GM23338 (cell line): ENCODE data around the gene PPWD1. TPM values are rescaled to one million over a fixed set of nuclear protein-coding genes. Genes with fewer than 3 reads are reported as not detected.
"Not testable (repeated sequence)": the region's sequence is repeated elsewhere in the genome, so short reads cannot be mapped to it uniquely, and the experiment has no call there.

Experiments
- ATAC-seq: fragments of 200-7000 bp; cut with Tn5 transposase; 3 replicates; pipeline ENCODE4 v1.9.1; 2020
- DNase-seq: peaks from one replicate; pipeline ENCODE4 v3.0.0-alpha.2; 2015; ENCODE audit warnings: low spot score
- H2AFZ ChIP-seq: fragments of 200-600 bp; sonication (generic); 2 replicates; pipeline ENCODE4 v1.8.0; 2016; ENCODE audit warnings: antibody characterized with exemption, mild to moderate bottlenecking, moderate library complexity
- H3F3A ChIP-seq: fragments of 200-600 bp; sonication (generic); replicated peaks from 2 replicates; pipeline ENCODE4 v1.8.0; 2017; ENCODE audit warnings: antibody characterized with exemption, mixed run types, low read depth
- H3K27ac ChIP-seq: fragments of 200-600 bp; sonication (generic); 2 replicates; pipeline ENCODE4 v1.6.1; 2016; ENCODE audit warnings: low read depth
- H3K27me3 ChIP-seq: fragments of 200-600 bp; sonication (generic); 2 replicates; pipeline ENCODE4 v1.8.0; 2016; ENCODE audit warnings: mild to moderate bottlenecking, mixed run types, moderate library complexity; ENCODE audit not compliant: insufficient read depth
- H3K36me3 ChIP-seq: fragments of 200-600 bp; sonication (generic); 2 replicates; pipeline ENCODE4 v1.8.0; 2016; ENCODE audit warnings: mild to moderate bottlenecking; ENCODE audit not compliant: insufficient read depth
- H3K4me1 ChIP-seq: fragments of 200-600 bp; sonication (generic); 2 replicates; pipeline ENCODE4 v1.8.0; 2016; ENCODE audit warnings: mild to moderate bottlenecking, moderate library complexity; ENCODE audit not compliant: insufficient read depth
- H3K4me2 ChIP-seq: fragments of 200-600 bp; sonication (generic); 2 replicates; pipeline ENCODE4 v1.7.1; 2017; ENCODE audit warnings: mixed run types
- H3K4me3 ChIP-seq: fragments of 200-600 bp; sonication (generic); 2 replicates; pipeline ENCODE4 v1.6.1; 2016; ENCODE audit warnings: mixed run types
- H3K79me2 ChIP-seq: fragments of 200-600 bp; sonication (generic); replicated peaks from 2 replicates; pipeline ENCODE4 v1.8.0; 2017; ENCODE audit warnings: mild to moderate bottlenecking; ENCODE audit not compliant: insufficient read depth
- H3K9me2 ChIP-seq: fragments of 200-600 bp; sonication (generic); 2 replicates; pipeline ENCODE4 v1.8.0; 2017; ENCODE audit not compliant: insufficient read depth
- H4K20me1 ChIP-seq: fragments of 200-600 bp; sonication (generic); replicated peaks from 2 replicates; pipeline ENCODE4 v1.8.0; 2017; ENCODE audit warnings: mild to moderate bottlenecking; ENCODE audit not compliant: insufficient read depth
- H3K27ac Mint-ChIP-seq: 2 replicates; pipeline ENCODE4 v1.8.0; 2020; ENCODE audit warnings: inconsistent platforms, mild to moderate bottlenecking, moderate library complexity, mixed read lengths
- H3K27me3 Mint-ChIP-seq: 3 replicates; pipeline ENCODE4 v1.8.0; 2022; ENCODE audit warnings: low read depth, mild to moderate bottlenecking, moderate library complexity, mixed read lengths, inconsistent platforms; ENCODE audit not compliant: insufficient read depth, poor library complexity
- H3K36me3 Mint-ChIP-seq: 3 replicates; pipeline ENCODE4 v1.8.0; 2021; ENCODE audit warnings: low read depth, mild to moderate bottlenecking, inconsistent platforms, moderate library complexity, mixed read lengths
- H3K4me1 Mint-ChIP-seq: 3 replicates; pipeline ENCODE4 v1.8.0; 2020; ENCODE audit warnings: mild to moderate bottlenecking, inconsistent platforms, mixed read lengths
- H3K4me3 Mint-ChIP-seq: 3 replicates; pipeline ENCODE4 v1.8.0; 2021; ENCODE audit warnings: moderate library complexity, mild to moderate bottlenecking, inconsistent platforms, mixed read lengths
- H3K9me3 Mint-ChIP-seq: 3 replicates; pipeline ENCODE4 v1.8.0; 2020; ENCODE audit warnings: moderate library complexity, mild to moderate bottlenecking, inconsistent platforms, mixed read lengths
- EZH2 ChIP-seq: fragments of 200-600 bp; sonication (generic); IDR thresholded peaks from one replicate; pipeline ENCODE4 v1.8.0; 2017; ENCODE audit warnings: antibody characterized with exemption, mild to moderate bottlenecking, low read depth; ENCODE audit not compliant: unreplicated experiment
- NANOG ChIP-seq: IDR thresholded peaks from 2 replicates; pipeline ENCODE4 v1.6.1; 2016; ENCODE audit warnings: antibody characterized with exemption, borderline replicate concordance
- POLR2AphosphoS5 ChIP-seq: IDR thresholded peaks from 2 replicates; pipeline ENCODE4 v1.6.1; 2016; ENCODE audit warnings: antibody characterized with exemption, low read depth
- polyA plus RNA-seq: library from polyadenylated mRNA; unstranded; fragments of >200 nt; fragmentation: Nextera tagmentation; extraction: Ambion mirVana; gene quantifications from 2 replicates; pipeline ENCODE4 v1.2.1, GENCODE V29; 2016
- total RNA-seq: library from RNA; depleted of rRNA; stranded (reverse); fragments of >200 nt; shearing (Covaris generic); gene quantifications from 2 replicates; pipeline ENCODE4 v1.2.3, GENCODE V29; 2014
- TF ChIP-seq, protein P1 (sequence below), 2 experiments: fragments of 200-600 bp in 1 of 2; sonication (generic) in 1 of 2; conservative IDR thresholded peaks; 2 replicates each; pipeline versions ENCODE4 v1.5.1 to v1.6.1; 2016 to 2017; ENCODE audit warnings: antibody characterized with exemption in 2 of 2, low read depth in 2 of 2, mild to moderate bottlenecking in 2 of 2, moderate library complexity in 1 of 2
- TF ChIP-seq, protein P2 (sequence below): fragments of 250-450 bp; sonication (Bioruptor Pico); IDR thresholded peaks from 2 replicates; pipeline ENCODE4 v1.5.0; 2020; ENCODE audit warnings: mild to moderate bottlenecking, moderate library complexity

Gene PPWD1
- total and polyA plus RNA-seq, 2 experiments from 2014 or later, result 34.8 to 57.1 TPM

DNA sequence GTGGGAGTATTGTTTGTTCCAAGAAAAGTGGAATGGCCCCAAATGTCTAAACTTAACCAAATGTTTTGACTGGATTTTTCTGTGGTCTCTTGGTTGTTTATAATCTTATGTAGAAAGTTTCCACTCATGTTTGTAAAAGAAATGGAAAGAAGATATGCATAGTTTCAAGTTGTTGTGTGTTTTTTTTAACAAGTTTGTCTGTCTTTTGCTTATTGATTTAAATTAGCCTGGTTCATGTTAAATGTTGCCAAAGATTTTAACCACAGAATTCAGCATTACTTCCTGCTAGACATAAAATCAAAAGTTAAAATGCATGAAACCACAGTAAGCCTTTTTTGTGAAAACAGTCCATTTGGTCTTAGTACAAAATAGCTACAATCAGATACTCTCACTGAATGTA is 14.0 kb downstream of the PPWD1 start:
- no peaks in the 10 kb centered on the region for H3K4me1 ChIP-seq
- no peak overlapping the region for H2AFZ ChIP-seq
- no peaks in the 10 kb centered on the region for H4K20me1 ChIP-seq
- H3K36me3 Mint-ChIP-seq, result peaks cover 37% of the 10 kb centered on the region
- no peaks in the 10 kb centered on the region for H3F3A ChIP-seq
- H3K9me2 ChIP-seq, result no peaks in the 10 kb centered on the region
- H3K27ac Mint-ChIP-seq, result no peak overlapping the region
- no peaks in the 10 kb centered on the region for H3K27me3 ChIP-seq
- H3K36me3 ChIP-seq, result peaks cover 5% of the 10 kb centered on the region; the same call in 1 of the 2 replicates
- no peak for ATAC-seq
- no peak for DNase-seq
- H3K4me3 ChIP-seq, result no peak overlapping the region
- H3K27ac ChIP-seq, result no peak overlapping the region
- no peaks in the 10 kb centered on the region for H3K4me1 Mint-ChIP-seq
- H3K27me3 Mint-ChIP-seq, result no peaks in the 10 kb centered on the region
- H3K4me3 Mint-ChIP-seq, result no peak overlapping the region
- no peak overlapping the region for H3K4me2 ChIP-seq
- no peak for TF ChIP-seq POLR2AphosphoS5
- TF ChIP-seq EZH2, result no peak
- TF ChIP-seq NANOG, result no peak
- no peaks in the 10 kb centered on the region for H3K9me3 Mint-ChIP-seq
- H3K79me2 ChIP-seq, result peaks cover 2% of the 10 kb centered on the region

DNA sequence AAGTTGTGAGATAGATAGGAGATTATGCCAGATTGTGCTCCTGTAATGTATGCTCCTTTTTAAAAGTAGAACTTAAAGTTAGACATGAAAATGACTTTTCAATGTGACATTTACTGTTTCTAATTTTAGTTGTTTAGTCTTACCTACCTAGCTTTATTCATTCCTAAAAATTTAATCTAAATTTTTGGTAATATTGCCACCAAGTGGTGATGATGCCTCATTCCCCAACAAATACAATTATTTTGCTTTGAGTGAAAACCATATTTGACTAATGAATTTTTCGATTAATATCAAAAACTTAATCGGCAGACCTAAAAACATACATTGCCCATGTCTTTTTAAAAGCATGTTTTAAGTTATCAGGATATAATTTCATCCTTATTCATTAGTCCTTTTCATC is 25.6 kb downstream of the PPWD1 start:
- H3K36me3 ChIP-seq, result peaks cover 32% of the 10 kb centered on the region
- H2AFZ ChIP-seq, result no peak overlapping the region
- H4K20me1 ChIP-seq, result no peaks in the 10 kb centered on the region; the same call in none of the 2 replicates
- peaks cover 28% of the 10 kb centered on the region for H3K36me3 Mint-ChIP-seq
- no peak overlapping the region for H3K27ac ChIP-seq
- no peaks in the 10 kb centered on the region for H3K4me1 Mint-ChIP-seq
- no peaks in the 10 kb centered on the region for H3K9me2 ChIP-seq
- no peak overlapping the region for H3K27ac Mint-ChIP-seq
- H3K27me3 ChIP-seq, result no peaks in the 10 kb centered on the region
- no peaks in the 10 kb centered on the region for H3F3A ChIP-seq
- H3K4me3 ChIP-seq, result no peak overlapping the region
- H3K27me3 Mint-ChIP-seq, result no peaks in the 10 kb centered on the region
- no peaks in the 10 kb centered on the region for H3K4me1 ChIP-seq
- no peak overlapping the region for H3K4me3 Mint-ChIP-seq
- DNase-seq (no peak), ATAC-seq (no peak)
- TF ChIP-seq, protein P1, sequence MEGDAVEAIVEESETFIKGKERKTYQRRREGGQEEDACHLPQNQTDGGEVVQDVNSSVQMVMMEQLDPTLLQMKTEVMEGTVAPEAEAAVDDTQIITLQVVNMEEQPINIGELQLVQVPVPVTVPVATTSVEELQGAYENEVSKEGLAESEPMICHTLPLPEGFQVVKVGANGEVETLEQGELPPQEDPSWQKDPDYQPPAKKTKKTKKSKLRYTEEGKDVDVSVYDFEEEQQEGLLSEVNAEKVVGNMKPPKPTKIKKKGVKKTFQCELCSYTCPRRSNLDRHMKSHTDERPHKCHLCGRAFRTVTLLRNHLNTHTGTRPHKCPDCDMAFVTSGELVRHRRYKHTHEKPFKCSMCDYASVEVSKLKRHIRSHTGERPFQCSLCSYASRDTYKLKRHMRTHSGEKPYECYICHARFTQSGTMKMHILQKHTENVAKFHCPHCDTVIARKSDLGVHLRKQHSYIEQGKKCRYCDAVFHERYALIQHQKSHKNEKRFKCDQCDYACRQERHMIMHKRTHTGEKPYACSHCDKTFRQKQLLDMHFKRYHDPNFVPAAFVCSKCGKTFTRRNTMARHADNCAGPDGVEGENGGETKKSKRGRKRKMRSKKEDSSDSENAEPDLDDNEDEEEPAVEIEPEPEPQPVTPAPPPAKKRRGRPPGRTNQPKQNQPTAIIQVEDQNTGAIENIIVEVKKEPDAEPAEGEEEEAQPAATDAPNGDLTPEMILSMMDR (conservative IDR thresholded peaks at IDR 0.05; ENCODE audit: low read depth in 2 of 2), result peak in 1 of 2 experiments; percentile 27; a peak in 2 of 4 replicates
- TF ChIP-seq, protein P2, sequence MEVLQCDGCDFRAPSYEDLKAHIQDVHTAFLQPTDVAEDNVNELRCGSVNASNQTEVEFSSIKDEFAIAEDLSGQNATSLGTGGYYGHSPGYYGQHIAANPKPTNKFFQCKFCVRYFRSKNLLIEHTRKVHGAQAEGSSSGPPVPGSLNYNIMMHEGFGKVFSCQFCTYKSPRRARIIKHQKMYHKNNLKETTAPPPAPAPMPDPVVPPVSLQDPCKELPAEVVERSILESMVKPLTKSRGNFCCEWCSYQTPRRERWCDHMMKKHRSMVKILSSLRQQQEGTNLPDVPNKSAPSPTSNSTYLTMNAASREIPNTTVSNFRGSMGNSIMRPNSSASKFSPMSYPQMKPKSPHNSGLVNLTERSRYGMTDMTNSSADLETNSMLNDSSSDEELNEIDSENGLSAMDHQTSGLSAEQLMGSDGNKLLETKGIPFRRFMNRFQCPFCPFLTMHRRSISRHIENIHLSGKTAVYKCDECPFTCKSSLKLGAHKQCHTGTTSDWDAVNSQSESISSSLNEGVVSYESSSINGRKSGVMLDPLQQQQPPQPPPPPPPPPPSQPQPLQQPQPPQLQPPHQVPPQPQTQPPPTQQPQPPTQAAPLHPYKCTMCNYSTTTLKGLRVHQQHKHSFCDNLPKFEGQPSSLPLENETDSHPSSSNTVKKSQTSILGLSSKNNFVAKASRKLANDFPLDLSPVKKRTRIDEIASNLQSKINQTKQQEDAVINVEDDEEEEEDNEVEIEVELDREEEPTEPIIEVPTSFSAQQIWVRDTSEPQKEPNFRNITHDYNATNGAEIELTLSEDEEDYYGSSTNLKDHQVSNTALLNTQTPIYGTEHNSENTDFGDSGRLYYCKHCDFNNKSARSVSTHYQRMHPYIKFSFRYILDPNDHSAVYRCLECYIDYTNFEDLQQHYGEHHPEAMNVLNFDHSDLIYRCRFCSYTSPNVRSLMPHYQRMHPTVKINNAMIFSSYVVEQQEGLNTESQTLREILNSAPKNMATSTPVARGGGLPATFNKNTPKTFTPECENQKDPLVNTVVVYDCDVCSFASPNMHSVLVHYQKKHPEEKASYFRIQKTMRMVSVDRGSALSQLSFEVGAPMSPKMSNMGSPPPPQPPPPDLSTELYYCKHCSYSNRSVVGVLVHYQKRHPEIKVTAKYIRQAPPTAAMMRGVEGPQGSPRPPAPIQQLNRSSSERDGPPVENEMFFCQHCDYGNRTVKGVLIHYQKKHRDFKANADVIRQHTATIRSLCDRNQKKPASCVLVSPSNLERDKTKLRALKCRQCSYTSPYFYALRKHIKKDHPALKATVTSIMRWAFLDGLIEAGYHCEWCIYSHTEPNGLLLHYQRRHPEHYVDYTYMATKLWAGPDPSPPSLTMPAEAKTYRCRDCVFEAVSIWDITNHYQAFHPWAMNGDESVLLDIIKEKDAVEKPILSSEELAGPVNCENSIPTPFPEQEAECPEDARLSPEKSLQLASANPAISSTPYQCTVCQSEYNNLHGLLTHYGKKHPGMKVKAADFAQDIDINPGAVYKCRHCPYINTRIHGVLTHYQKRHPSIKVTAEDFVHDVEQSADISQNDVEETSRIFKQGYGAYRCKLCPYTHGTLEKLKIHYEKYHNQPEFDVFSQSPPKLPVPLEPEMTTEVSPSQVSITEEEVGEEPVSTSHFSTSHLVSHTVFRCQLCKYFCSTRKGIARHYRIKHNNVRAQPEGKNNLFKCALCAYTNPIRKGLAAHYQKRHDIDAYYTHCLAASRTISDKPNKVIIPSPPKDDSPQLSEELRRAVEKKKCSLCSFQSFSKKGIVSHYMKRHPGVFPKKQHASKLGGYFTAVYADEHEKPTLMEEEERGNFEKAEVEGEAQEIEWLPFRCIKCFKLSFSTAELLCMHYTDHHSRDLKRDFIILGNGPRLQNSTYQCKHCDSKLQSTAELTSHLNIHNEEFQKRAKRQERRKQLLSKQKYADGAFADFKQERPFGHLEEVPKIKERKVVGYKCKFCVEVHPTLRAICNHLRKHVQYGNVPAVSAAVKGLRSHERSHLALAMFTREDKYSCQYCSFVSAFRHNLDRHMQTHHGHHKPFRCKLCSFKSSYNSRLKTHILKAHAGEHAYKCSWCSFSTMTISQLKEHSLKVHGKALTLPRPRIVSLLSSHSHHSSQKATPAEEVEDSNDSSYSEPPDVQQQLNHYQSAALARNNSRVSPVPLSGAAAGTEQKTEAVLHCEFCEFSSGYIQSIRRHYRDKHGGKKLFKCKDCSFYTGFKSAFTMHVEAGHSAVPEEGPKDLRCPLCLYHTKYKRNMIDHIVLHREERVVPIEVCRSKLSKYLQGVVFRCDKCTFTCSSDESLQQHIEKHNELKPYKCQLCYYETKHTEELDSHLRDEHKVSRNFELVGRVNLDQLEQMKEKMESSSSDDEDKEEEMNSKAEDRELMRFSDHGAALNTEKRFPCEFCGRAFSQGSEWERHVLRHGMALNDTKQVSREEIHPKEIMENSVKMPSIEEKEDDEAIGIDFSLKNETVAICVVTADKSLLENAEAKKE (CRISPR knock-in tag), result no peak
- no peaks in the 10 kb centered on the region for H3K9me3 Mint-ChIP-seq
- no peak overlapping the region for H3K4me2 ChIP-seq
- no peaks in the 10 kb centered on the region for H3K79me2 ChIP-seq

DNA sequence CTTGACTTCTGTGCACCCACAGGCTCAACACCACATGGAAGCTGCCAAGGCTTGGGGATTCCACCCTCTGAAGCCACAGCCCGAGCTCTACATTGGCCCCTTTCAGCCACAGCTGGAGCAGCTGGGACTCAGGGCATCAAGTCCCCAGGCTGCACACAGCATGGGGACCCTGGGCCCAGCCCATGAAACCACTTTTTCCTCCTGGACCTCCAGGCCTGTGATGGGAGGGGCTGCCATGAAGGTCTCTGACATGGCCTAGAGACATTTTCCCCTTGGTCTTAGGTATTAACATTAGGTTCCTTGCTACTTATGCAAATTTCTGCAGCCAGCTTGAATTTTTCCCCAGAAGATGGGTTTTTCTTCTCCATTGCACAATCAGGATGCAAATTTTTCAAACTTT is 38.7 kb downstream of the PPWD1 start:
- H2AFZ ChIP-seq, H3K27me3 Mint-ChIP-seq, H3K27ac Mint-ChIP-seq, H3K9me2 ChIP-seq, H3K27me3 ChIP-seq, H3K4me2 ChIP-seq, H3K4me3 ChIP-seq, DNase-seq, H3K4me1 ChIP-seq, H3K4me1 Mint-ChIP-seq, H4K20me1 ChIP-seq, ATAC-seq, H3K79me2 ChIP-seq, H3K4me3 Mint-ChIP-seq, H3F3A ChIP-seq, H3K27ac ChIP-seq: not testable (repeated sequence)
- peaks cover 58% of the 10 kb centered on the region for H3K36me3 Mint-ChIP-seq
- H3K9me3 Mint-ChIP-seq, result peaks cover 27% of the 10 kb centered on the region
- H3K36me3 ChIP-seq, result peaks cover 22% of the 10 kb centered on the region
